GM21576 (cell line): ENCODE results near the gene THBS3.
"Not testable (repeated sequence)": the region's sequence is repeated elsewhere in the genome, so short reads cannot be mapped to it uniquely, and the experiment has no call there.

ENCODE experiments used
- ATAC-seq: cut with Tn5 transposase; IDR thresholded peaks from one replicate; pipeline ENCODE4 v1.9.1; 2021; ENCODE audit warnings: mild to moderate bottlenecking, moderate library complexity; ENCODE audit not compliant: unreplicated experiment

THBS3 gene

GRCh38 chr1:155208541-155209311 is 1.0 kb upstream of the THBS3 start, which contains the start of gene MTX1:
Gene MTX1 (plus strand): TSS chr1:155208695. CDS start chr1:155208805, 110 bp downstream.
- ATAC-seq: peak; percentile 60

GRCh38 chr1:155206891-155207805 is 549 bp downstream of the THBS3 start:
- ATAC-seq: no peak

GRCh38 chr1:155205969-155206593 is 1.6 kb downstream of the THBS3 start:
- no peak for ATAC-seq

GRCh38 chr1:155205035-155205434 is 2.7 kb downstream of the THBS3 start:
- no peak for ATAC-seq

- no peak for ATAC-seq
Measured at GRCh38 chr1:155202731-155203515, 4.8 kb downstream of the THBS3 start.

- ATAC-seq: no peak
Measured at GRCh38 chr1:155202198-155202597, 5.5 kb downstream of the THBS3 start.

- no peak for ATAC-seq
Measured at GRCh38 chr1:155200920-155201319, 6.8 kb downstream of the THBS3 start.

GRCh38 chr1:155199792-155200191 is 7.9 kb downstream of the THBS3 start:
- ATAC-seq: no peak

- no peak for ATAC-seq
Measured at GRCh38 chr1:155198547-155198906, 9.2 kb downstream of the THBS3 start.

GRCh38 chr1:155197901-155198546 is 9.7 kb downstream of the THBS3 start:
- no peak for ATAC-seq

- no peak for ATAC-seq
Measured at GRCh38 chr1:155196893-155197638, 10.6 kb downstream of the THBS3 start.

- no peak for ATAC-seq
Measured at GRCh38 chr1:155196103-155196892, 11.4 kb downstream of the THBS3 start.

GRCh38 chr1:155195201-155196102 is 12.2 kb downstream of the THBS3 start:
- no peak for ATAC-seq

GRCh38 chr1:155193991-155194240 is 13.8 kb downstream of the THBS3 start:
- ATAC-seq: not testable (repeated sequence)

- peak; percentile 61 for ATAC-seq
Measured at GRCh38 chr1:155193275-155193990, 14.3 kb downstream of the THBS3 start.

GRCh38 chr1:155192346-155193274 is 15.1 kb downstream of the THBS3 start:
- no peak for ATAC-seq
